ENCODE results near the gene ZC3H18.

The ZC3H18 gene

DNA sequence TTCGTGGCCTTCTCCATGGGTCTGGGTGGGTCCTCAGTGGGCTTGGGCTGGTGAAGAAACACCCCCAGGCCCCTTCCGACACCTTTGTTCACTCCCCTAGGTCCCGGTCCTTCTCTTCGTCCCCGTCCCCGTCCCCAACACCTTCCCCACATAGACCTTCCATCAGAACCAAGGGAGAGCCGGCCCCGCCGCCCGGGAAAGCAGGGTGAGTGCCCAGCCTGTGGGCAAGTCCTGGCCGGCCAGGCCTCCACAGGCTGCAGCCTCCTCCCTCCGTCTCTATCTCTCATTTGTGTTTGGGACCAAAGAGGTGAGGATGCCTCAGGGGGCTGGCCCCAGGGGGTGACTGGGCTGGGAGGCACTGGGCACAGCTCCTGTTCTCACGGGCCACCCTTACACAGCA is 53.7 kb downstream of the ZC3H18 start:
- no peak for DNase-seq (ENCODE audit: low read depth in 2 of 2)

DNA sequence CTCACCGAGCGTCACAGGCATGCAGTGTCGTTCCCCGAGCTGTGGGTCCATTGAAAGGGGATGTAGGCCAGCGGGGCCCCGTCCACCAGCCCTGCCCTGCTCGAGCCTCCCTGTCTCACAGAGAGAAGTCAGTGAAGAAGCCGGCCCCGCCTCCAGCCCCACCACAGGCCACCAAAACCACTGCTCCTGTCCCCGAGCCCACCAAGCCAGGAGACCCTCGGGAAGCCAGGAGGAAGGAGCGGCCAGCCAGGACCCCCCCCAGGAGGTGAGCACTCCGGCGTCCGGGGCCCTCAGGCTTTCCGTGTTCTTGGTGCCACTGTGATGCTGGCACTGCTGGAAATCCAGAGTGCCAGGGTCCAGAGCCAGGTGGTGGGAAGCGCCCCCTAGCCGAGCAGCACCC is 54.3 kb downstream of the ZC3H18 start:
- no peak for DNase-seq (ENCODE audit: low read depth in 2 of 2)

DNA sequence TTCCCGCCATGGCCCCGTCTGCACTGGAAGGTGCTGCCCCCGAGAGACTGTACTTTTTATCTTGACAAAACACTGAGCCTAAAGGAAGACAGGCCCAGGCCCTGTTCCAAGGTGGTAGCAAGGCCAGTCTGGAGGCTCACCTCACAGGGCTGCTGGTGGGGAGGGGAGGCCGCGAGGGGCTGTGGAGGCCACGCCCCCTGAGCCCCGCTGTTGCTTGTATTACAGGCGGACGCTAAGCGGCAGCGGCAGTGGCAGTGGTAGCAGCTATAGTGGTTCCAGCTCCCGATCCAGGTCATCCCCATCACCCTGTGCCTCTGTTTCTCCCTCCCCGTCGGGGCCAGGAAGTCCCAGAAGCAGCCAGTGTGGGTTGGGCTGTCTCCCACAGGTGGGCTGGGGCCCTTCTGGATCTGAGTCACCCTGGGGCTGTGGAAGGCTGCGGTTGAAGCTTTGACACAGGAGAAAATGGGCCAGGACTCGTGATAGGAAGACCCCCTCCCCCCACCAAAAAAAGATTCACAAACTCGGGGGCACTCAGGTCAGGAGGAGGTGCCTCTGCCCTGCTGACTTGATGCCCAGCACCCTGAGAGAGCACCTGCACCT is 54.9 kb downstream of the ZC3H18 start:
- DNase-seq (ENCODE audit: low read depth in 2 of 2) = no peak

DNA sequence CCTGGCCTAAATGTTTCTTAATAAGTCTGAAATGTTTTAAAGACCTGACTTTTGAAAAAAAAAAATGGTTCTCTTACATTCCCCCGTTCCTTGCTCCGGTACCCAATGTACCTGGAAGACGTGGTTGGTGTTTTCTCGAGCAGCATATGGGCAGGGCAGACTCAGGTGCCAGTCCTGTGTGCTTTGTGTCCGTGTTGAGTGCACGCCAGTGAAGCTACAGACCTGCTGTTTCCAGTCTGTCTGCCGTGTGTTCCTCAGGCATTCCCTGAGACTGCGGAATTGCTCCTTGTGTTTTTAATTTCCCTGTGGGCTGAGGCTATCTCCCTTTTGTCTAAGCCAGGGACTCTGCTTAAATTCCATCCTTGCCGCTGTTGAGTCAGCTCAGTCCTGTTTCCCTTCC is 56.4 kb downstream of the ZC3H18 start:
- DNase-seq (ENCODE audit: low read depth in 2 of 2) = no peak

DNA sequence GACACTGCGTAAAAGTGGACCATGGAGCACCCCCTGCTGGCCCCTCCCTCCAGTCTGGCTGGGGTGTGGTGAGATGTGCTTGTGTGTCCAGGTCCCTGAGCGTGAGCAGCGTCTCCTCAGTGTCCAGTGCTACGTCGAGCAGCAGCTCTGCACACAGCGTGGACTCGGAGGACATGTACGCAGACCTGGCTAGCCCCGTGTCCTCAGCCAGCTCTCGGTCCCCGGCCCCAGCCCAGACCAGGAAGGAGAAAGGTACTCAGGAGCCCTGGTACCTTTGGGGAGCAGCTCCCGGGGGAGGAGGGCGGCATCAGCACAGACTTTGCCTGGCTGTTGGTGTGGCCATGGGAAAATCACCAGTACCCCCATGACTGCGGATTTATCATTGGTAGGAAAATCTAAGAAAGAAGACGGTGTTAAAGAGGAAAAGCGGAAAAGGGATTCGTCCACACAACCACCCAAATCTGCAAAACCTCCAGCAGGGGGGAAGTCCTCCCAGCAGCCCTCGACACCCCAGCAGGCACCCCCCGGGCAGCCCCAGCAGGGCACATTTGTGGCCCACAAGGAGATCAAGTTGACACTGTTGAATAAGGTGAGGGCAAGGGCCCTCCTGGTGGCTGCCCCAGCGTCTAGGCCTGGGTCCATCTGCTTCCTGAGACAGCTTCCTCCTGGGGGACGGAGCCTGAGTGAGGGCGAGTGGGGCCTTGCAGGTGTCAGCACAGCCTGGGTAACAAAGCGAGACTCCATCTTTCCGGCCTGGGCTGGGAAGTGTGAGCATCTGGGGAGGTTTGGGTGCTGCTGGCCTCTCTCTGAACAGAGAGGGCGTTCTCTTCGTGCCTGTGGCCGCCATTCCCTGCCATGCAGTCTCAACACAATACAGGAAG is 57.6 kb downstream of the ZC3H18 start:
- DNase-seq (ENCODE audit: low read depth in 2 of 2) = no peak

DNA sequence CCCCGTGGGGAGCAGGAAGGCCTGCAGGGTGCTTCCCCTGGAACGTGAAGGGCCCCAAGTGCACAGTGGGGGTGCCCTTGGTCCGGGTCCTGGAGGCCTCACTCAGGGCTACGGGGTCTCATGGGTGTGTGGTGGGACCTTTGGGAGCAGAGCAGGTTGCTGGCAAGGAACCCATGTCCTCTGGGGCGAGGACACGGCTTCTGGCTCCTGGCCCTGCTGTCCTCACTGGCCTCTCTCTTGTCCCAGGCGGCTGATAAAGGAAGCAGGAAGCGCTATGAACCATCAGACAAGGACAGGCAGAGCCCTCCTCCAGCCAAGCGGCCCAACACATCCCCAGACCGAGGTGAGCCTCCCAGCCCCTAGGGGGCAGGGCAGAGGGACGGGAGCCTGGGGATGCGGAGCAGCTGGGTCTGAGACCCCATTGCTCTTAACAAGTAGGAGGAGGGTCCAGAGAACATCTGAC is 58.3 kb downstream of the ZC3H18 start:
- no peak for DNase-seq (ENCODE audit: low read depth in 2 of 2)

DNA sequence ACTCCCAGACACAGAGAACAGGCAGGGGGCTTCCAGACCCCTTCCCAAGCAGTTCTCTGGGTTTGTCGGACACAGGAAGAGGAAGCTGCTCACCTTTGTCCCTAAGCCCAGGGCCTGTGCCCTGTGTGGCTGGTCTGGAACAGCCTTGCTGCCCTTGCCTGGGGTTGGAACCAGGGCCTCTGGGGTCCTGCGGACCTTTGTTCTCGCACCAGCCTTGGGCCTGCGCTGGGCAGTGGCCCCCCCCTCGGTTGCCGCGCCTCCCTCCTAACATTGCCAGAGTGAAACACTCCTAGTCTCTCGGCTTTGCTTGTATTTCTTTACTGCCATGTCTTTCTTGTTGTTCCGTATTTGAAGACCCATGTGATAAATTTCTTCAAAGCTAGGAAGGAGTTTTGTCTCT is 59.6 kb downstream of the ZC3H18 start:
- no peak for DNase-seq (ENCODE audit: low read depth in 2 of 2)

DNA sequence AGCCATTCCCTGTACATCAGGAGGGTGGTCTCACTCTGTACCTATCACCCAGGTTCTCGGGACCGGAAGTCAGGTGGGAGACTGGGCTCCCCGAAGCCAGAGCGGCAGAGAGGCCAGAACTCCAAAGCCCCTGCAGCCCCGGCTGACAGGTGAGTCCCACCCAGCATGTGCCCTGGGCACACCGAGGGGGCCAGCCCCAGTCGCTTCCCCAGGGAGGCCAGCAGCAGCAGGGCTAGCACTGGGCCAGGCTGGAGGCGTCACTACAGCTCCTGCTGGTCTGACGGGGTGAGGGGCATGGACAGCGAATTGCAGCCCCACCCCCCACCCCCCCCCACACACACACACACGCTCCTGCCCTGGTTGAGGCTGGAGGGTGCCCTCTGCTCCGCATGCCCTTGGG is 60.2 kb downstream of the ZC3H18 start:
- no peak for DNase-seq (ENCODE audit: low read depth in 2 of 2)

DNA sequence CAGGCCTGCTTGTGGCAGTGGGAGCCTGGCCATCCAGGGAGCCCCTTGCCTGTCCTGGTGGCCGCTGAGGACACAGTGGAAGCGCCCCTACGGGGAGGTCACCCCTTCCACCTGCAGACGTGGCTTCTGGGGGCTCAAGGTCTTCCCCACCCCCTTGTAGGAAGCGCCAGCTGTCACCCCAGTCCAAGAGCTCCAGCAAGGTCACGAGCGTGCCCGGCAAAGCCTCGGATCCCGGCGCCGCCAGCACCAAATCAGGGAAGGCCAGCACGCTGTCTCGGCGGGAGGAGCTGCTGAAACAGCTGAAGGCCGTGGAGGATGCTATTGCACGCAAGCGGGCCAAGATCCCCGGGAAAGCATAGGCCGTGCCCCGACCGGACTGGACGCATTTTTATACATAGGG is 60.7 kb downstream of the ZC3H18 start:
- DNase-seq (ENCODE audit: low read depth in 2 of 2) = no peak

DNA sequence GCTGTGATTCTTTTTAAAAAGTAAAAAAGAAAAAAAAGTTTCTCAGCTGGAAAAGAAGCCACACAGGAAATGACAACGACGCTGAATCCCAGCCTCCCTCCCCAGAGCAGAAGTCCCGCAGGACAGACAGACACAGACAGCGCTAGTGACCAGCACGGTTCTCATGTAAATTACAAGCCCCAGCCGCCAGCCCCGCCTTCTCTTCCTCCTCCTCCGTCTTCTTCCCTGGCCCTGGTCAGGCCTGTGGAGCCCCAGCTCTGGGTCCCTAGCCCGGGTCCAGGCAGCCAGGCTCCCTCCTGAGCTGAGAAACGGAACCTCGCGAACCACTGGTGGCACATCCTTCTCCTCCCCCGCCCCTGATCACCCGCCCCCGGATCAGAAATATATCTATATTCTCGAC is 61.2 kb downstream of the ZC3H18 start:
- DNase-seq (ENCODE audit: low read depth in 2 of 2) = no peak

DNA sequence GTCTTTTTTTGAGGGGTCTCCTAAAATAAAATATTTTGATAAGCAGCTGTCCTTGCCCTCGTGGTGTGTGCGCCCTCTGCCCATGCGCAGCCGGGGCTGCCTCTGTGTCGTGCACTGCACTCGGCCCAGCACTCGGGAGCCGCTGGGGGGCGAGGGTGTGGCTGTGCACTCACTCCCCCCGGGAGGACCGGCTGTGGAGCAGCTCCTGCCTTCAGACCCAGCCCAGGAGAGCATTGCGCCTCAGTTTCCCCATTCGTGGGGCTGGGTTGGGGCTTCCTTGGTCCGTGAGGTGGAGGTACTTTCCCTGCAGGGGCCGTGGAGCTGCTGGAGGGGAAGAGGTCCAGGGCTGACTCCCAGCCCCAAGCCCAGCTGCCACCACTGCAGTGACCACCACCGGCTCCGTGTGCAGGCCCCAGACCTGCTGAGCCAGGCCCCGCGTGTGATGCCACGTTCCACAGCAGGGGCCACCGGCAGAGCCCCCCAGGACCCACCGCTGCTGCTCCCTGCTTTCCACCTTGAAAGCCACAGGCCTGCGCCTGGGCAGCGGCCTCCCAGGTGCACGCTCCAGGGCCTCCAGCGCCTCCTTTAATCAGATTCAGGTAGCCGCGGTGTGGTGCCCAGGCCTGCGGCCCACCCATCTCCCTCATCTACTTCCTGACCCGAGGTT is 61.9 kb downstream of the ZC3H18 start:
- DNase-seq (ENCODE audit: low read depth in 2 of 2) = no peak

DNA sequence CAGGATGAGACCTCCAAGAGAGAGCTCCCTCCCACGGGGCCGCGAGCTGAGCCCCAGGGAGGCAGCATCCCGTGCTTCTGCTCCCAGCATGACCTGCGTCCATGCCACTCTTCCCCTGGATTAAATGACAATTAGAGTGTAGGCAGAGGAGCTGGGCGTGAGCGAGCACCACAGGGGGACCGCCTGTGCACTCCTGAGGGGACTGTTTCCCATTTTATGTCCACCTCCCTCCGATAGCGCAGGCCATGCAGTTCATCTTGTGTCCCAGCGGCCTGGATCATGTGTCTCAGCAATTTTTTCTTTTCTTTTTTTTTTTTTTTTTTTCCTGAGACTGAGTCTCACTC is 62.4 kb downstream of the ZC3H18 start:
- no peak for DNase-seq (ENCODE audit: low read depth in 2 of 2)

DNA sequence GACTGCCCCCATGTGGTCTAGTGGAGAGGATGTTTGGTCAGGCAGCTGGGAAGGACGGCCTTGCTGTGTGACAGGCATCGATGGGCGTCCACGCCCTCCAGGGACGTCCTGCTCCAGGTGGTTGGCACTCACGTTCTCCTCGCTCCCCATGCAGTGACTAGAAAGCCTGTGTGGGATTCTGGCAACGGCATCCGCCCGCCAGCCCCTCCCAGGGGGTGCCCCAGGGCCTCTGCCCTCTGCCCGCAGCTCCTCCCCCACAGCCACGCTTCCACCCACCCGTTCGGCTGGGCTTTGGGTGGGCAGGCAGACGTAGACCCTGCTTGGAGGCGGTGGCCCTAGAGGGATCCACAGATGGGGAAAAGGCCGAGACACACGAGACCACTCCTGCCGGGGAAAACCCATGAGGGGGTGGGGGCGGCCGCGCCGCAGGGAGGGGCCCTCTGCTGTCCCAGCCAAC is 63.5 kb downstream of the ZC3H18 start:
- no peak for DNase-seq (ENCODE audit: low read depth in 2 of 2)

DNA sequence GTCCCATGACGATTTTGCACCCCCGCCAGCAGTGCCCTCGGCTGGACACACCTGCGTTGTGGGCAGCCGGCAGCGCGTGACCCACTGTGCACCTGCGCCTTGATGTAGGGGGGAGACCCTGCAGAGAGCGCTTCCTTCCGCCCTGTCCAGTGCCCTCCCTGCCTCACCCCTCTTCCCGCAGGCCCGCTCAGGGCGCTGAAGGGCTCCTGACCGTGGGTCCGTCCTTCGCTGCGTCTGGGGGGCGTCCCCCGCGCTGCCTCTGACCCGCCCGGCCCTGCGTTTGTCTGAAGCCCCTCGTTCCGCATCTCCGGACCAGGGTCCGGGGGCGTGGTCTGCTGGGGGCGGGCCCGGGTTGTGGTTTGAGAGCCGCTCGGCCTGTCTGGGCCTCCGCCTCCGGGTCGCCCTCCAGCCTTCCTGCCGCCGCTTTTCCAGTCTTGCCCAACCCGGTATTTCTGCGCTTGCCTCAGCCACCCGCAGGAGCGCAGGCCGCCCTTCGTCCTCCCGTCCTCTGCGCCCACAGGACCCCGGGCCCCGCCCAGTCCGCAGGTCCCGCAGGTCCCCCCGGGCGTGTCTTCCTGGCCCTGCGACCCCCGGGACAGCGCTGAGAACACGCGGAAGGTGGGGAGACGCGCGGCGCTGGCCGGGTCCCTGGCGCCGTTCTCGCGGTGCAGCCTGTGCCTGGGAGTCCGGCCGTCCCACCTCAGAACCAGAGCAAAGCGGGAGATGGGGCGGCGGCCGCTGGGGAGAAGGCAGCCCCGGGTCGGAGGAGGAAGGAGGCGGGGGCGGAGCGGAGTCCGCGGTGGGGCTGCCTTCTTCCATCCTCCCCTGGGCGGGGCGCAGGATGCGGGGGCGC is 64.2 kb downstream of the ZC3H18 start:
- no peak for DNase-seq (ENCODE audit: low read depth in 2 of 2)

DNA sequence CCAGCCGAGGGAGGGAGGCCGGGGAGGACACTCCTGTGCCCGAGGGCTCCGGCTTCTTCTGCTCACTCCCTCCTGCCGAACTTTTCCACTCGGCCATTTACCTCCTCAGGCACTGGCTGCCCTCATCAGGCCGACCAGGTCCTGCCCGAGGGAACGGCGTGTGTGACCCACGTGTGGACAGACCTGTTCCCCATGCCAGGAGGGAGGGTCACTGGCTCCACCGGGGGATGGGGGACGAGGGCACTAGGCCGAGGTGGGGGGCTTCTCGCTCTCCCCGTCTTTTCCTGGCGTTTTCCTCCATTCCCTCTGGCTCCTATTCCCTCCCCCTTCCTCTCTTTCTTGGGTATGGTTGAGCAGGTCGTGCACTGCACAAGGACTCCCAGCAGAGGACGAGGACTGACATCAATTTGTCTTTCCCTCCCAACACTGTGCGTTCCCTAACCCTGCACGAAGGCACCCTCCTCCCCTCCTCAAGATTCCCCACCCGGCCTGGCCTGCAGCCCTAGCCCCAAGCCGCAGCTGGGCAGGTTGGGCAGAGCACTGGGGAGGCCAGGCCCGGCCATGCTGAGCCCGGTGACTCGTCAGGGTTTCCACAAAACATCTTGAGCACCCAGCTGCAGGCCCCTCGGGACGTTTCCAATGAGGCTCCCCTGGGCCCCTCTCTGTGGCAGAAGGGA is 64.9 kb downstream of the ZC3H18 start:
- DNase-seq (ENCODE audit: low read depth in 2 of 2) = no peak

DNA sequence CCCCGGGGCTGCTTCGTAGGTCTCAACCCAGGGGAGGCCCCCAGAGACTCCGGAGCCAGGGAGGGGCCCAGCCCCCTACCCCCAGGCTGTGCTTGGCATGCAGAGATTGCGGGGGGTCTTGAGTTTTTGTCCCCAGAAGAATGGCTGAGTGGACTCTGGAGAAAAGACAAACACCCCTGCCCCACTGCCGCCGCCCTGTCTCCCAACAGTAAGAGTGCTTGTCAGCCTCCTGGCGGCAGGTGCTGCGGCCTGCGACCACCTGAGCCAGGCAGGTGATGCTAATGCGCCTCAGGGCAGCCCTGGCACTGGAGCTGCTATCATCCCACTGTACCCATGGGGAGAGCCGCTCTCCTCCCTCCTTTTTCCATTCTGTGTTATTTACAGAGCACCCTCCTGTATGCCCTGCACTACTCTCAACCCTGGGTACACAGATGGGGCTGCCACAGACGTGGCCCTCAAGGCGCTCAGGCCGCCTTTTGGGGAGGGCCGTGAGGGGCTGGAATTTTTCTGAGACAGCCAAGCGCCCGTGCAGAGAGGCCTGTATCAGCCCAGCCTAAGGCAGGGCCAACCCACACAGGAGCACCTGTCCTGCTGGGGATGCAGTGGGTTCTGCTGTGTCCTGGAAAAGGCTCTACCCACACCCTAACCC is 65.6 kb downstream of the ZC3H18 start:
- DNase-seq (ENCODE audit: low read depth in 2 of 2) = no peak

DNA sequence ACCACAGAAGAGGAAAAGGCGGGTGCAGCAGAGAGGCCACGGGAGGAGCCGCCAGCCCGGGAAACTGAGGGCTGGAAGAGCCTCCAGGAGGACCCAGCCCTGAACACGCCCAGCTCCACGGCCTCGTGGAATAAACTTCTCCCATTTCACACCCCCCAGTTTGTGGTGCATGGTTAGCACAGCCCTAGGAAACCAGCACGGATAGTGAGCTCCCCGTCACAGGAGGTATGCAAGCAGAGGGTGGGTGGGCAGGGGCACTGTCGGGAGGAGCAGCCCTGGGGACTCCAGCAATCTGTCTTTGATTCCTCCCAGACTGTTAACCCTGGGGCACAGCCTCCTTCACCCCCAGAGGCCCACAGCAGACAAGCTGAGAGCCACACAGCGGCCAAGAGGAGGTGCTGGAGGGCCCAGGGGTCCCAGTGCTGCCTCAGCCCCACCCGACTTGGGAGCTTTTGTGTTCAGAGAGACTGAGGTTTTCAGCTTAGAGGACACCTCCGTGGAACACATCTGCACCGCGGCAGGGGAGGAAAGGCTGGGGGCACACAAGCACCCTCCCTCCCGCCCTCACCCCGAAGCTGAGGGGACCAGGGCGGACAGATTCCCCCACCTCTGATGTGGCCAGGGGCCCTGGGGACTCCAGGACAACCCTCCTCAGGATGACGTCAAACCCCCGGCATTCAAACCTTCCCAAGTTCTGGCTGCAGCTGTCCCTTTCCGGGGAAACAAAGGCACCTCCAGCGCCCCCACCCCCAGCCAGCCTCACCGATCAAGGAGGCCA is 66.5 kb downstream of the ZC3H18 start:
- no peak for DNase-seq (ENCODE audit: low read depth in 2 of 2)

DNA sequence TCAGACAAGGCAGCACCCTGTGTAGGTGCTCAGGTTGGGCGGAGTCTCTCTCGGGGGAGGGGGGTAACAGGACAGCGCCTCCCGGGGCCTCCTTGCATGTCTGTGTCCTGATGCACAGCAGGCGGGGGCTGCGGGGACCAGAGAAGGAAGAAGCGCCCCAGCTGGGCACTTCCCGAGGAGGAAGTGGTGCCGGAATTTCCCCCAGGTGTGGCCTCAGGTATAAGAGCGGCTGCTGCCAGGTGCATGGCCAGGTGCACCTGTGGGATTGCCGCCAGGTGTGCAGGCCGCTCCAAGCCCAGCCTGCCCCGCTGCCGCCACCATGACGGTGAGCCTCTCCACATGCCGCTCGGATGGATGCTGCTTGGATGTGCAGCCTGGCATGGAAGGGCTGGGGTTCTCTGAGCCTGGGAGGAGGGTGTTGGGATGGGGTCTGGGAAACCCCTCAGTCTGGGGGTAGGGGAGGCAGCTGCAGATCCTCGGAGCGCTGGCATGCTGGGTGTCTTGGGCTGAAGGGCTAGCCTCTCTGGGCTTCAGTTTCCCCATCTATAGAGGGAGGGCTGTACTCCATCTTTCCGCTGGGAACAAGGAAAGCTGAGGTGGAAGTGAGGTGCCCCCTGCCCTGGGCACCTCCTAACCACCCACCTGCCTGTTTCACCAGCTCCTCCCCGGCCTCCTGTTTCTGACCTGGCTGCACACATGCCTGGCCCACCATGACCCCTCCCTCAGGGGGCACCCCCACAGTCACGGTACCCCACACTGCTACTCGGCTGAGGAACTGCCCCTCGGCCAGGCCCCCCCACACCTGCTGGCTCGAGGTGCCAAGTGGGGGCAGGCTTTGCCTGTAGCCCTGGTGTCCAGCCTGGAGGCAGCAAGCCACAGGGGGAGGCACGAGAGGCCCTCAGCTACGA is 68.4 kb downstream of the ZC3H18 start, which contains the start of gene IL17C:
Gene IL17C, plus strand, starts transcription at position 250 of the 908 bp plus-strand sequence. Its CDS starts 70 bp downstream, at position 320.
- DNase-seq (ENCODE audit: low read depth in 2 of 2) = no peak
